GM12878 (cell line): Measurements from ENCODE around the gene SLC43A1. TPM values are rescaled to one million over a fixed set of nuclear protein-coding genes. Genes with fewer than 3 reads are reported as not detected.

ENCODE experiments used
- ATAC-seq: fragments of 200-7000 bp; cut with Tn5 transposase; 3 replicates; pipeline ENCODE4 v1.9.1; 2020; ENCODE audit warnings: mild to moderate bottlenecking, moderate library complexity
- BruUV-seq: library from RNA; stranded (reverse); fragments of 400-500 nt; replicated peaks from 2 replicates; lab custom pipeline; 2021; lab: Mats Ljungman, UMichigan
- CTCF ChIA-PET: fragments of 300-600 bp; sonication (Branson Sonifier 250); formaldehyde crosslinking; extraction: SDS; loops from one replicate; lab custom pipeline; 2021; ENCODE audit warnings: inconsistent platforms; lab: Yijun Ruan, JAX
- POLR2A ChIA-PET: fragments of 350-600 bp; formaldehyde crosslinking; extraction: SDS; loops from one replicate; lab custom pipeline; 2021; ENCODE audit warnings: inconsistent platforms; lab: Charles Lee
- RAD21 ChIA-PET: fragments of 300-600 bp; sonication (Branson Sonifier 250); formaldehyde crosslinking; loops from one replicate; lab custom pipeline; 2023; ENCODE audit warnings: antibody characterized with exemption; ENCODE audit not compliant: unreplicated experiment; lab: Charles Lee
- SMC1A ChIA-PET: fragments of 300-600 bp; sonication (Branson Sonifier 250); formaldehyde crosslinking; loops from one replicate; lab custom pipeline; 2023; ENCODE audit not compliant: unreplicated experiment, uncharacterized antibody; lab: Charles Lee
- DNase-seq: peaks from one replicate; pipeline ENCODE4 v3.0.0-alpha.2; 2011; ENCODE audit warnings: low read depth, low spot score
- FAIRE-seq: peaks from 3 replicates; lab custom pipeline; 2011; peaks lifted over from hg19 to GRCh38; lab: Jason Lieb, UNC
- H2AFZ ChIP-seq: 2 replicates; pipeline ENCODE4 v1.6.0; 2011; ENCODE audit warnings: low read depth, low read length, control low read depth; ENCODE audit not compliant: control insufficient read depth
- H3K27ac ChIP-seq: 2 replicates; pipeline ENCODE4 v1.5.1; 2011; ENCODE audit warnings: control low read depth; ENCODE audit not compliant: control insufficient read depth, insufficient read depth
- H3K27me3 ChIP-seq, 2 experiments: replicated peaks in 1 of 2; 2 replicates each; pipeline versions ENCODE4 v1.6.0 to v1.6.1; 2011; ENCODE audit warnings: low read length in 1 of 2; ENCODE audit not compliant: control insufficient read depth in 2 of 2, insufficient read depth in 2 of 2
- H3K36me3 ChIP-seq, 2 experiments: 2 replicates each; pipeline ENCODE4 v1.5.1; 2011; ENCODE audit warnings: low read length in 1 of 2; ENCODE audit not compliant: control insufficient read depth in 2 of 2, insufficient read depth in 2 of 2
- H3K4me1 ChIP-seq: 2 replicates; pipeline ENCODE4 v1.6.1; 2011; ENCODE audit warnings: mild to moderate bottlenecking, low read length, moderate library complexity, mixed read lengths; ENCODE audit not compliant: control insufficient read depth, insufficient read depth
- H3K4me2 ChIP-seq: 2 replicates; pipeline ENCODE4 v1.6.0; 2011; ENCODE audit warnings: control low read depth; ENCODE audit not compliant: control insufficient read depth, insufficient read depth
- H3K4me3 ChIP-seq: fragments of 200-600 bp; sonication (generic); 2 replicates; pipeline ENCODE4 v1.5.1; 2016
- H3K79me2 ChIP-seq: 2 replicates; pipeline ENCODE4 v1.6.0; 2011; ENCODE audit warnings: low read length; ENCODE audit not compliant: control insufficient read depth, insufficient read depth
- H3K9ac ChIP-seq: 2 replicates; pipeline ENCODE4 v1.8.0; 2011; ENCODE audit warnings: low read length, control low read depth, mixed read lengths; ENCODE audit not compliant: control insufficient read depth, insufficient read depth
- H3K9me3 ChIP-seq: replicated peaks from 3 replicates; pipeline ENCODE4 v1.5.1; 2011; ENCODE audit warnings: mild to moderate bottlenecking, low read length; ENCODE audit not compliant: control insufficient read depth, insufficient read depth
- H4K20me1 ChIP-seq: 2 replicates; pipeline ENCODE4 v1.6.0; 2011; ENCODE audit not compliant: control insufficient read depth, insufficient read depth
- BACH1 ChIP-seq: fragments of 450-650 bp; IDR thresholded peaks from 2 replicates; pipeline ENCODE4 v1.6.1; 2017; ENCODE audit warnings: mild to moderate bottlenecking, borderline replicate concordance
- FOXK2 ChIP-seq: fragments of 450-650 bp; IDR thresholded peaks from 2 replicates; pipeline ENCODE4 v1.6.1; 2017; ENCODE audit warnings: mild to moderate bottlenecking, moderate library complexity
- IRF5 ChIP-seq: fragments of 450-650 bp; IDR thresholded peaks from 2 replicates; pipeline ENCODE4 v1.6.1; 2017; ENCODE audit warnings: borderline replicate concordance
- KDM1A ChIP-seq: fragments of 200-600 bp; sonication (generic); IDR thresholded peaks from 2 replicates; pipeline ENCODE4 v1.6.1; 2016; ENCODE audit warnings: borderline replicate concordance
- LARP7 ChIP-seq: fragments of 450-650 bp; IDR thresholded peaks from 2 replicates; pipeline ENCODE4 v1.6.1; 2017; ENCODE audit warnings: mild to moderate bottlenecking
- MXI1 ChIP-seq: fragments of 150-350 bp; IDR thresholded peaks from 2 replicates; pipeline ENCODE4 v1.6.1; 2011; ENCODE audit warnings: low read depth, mild to moderate bottlenecking, inconsistent platforms, low read length, improper control_type of control experiment
- PKNOX1 ChIP-seq: fragments of 450-650 bp; IDR thresholded peaks from 2 replicates; pipeline ENCODE4 v1.6.1; 2016; ENCODE audit warnings: mild to moderate bottlenecking
- RUNX3 ChIP-seq: IDR thresholded peaks from 2 replicates; pipeline ENCODE4 v1.6.1; 2012; ENCODE audit warnings: low read length, inconsistent platforms
- SKIL ChIP-seq: fragments of 450-650 bp; IDR thresholded peaks from 2 replicates; pipeline ENCODE4 v1.6.1; 2017; ENCODE audit warnings: mild to moderate bottlenecking, low read depth, inconsistent platforms; ENCODE audit not compliant: poor library complexity, severe bottlenecking
- TBL1XR1 ChIP-seq: IDR thresholded peaks from 2 replicates; pipeline ENCODE4 v1.6.1; 2012; ENCODE audit warnings: low read depth, low read length, improper control_type of control experiment
- YBX1 ChIP-seq: fragments of 450-650 bp; IDR thresholded peaks from 2 replicates; pipeline ENCODE4 v1.6.1; 2016; ENCODE audit warnings: antibody characterized with exemption
- YY1 ChIP-seq: IDR thresholded peaks from 2 replicates; pipeline ENCODE4 v1.6.1; 2011; ENCODE audit warnings: low read depth, mild to moderate bottlenecking, low read length
- ZNF24 ChIP-seq: fragments of 450-650 bp; IDR thresholded peaks from 2 replicates; pipeline ENCODE4 v1.6.1; 2017; ENCODE audit warnings: antibody characterized with exemption, mild to moderate bottlenecking
- WGBS: methylation state at CpG from one replicate; pipeline ENCODE4 v1.1.6; 2016; ENCODE audit warnings: low lambda C conversion rate; ENCODE audit not compliant: insufficient replicate concordance, insufficient coverage; ENCODE audit errors: missing lambda C conversion rate; 5-methylcytosine and 5-hydroxymethylcytosine counted together
- in situ Hi-C: fragments of 300-500 bp; cut with MboI; formaldehyde crosslinking; loops from 9 replicates; pipeline ENCODE4 v1.14.3; 2018; ENCODE audit warnings: mixed read lengths
- intact Hi-C: fragments of 100-400 bp; cut with micrococcal nuclease; formaldehyde crosslinking; loops from one replicate; pipeline ENCODE4 v1.14.2; 2022; ENCODE audit not compliant: unreplicated experiment
- polyA plus RNA-seq, 11 experiments: library from polyadenylated mRNA; depleted of rRNA in 4 of 11; unstranded in 6 of 11; stranded (reverse) in 5 of 11; fragments of >200 nt; fragmentation: Nextera tagmentation in 4 of 11; fragmentation: Illumina TruSeq in 1 of 11; extraction: Ambion mirVana in 4 of 11; extraction: Trizol in 1 of 11; gene quantifications; 1 replicate in 1 of 11; 2 replicates in 10 of 11; pipeline versions ENCODE4 v1.2.1 to v1.2.3, GENCODE V29; 2011 to 2016; ENCODE audit warnings: inconsistent platforms in 2 of 11, missing spikeins in 2 of 11, low read depth in 1 of 11
- total RNA-seq, 4 experiments: library from RNA; depleted of rRNA in 3 of 4; stranded (reverse); fragments of >200 nt in 3 of 4; fragmentation: Illumina TruSeq in 1 of 4; extraction: Trizol in 1 of 4; gene quantifications; 2 replicates each; pipeline versions ENCODE4 v1.2.1 to v1.2.3, GENCODE V29; 2013 to 2021

The SLC43A1 gene
- total and polyA plus RNA-seq, 10 of the 15 experiments (the other 5 are each of a cell fraction or from before 2014, with no cell fraction given) = 1.0 to 17.8 (median 12.6) TPM

- in situ Hi-C loops (no loop called here), intact Hi-C loops (no loop called here)
- TF ChIP-seq MXI1 = no peak
- TF ChIP-seq YBX1 = no peak
- TF ChIP-seq IRF5 = no peak
- TF ChIP-seq KDM1A = no peak
- TF ChIP-seq YY1 = no peak
- TF ChIP-seq TBL1XR1 = no peak
- no peak for TF ChIP-seq PKNOX1
- TF ChIP-seq LARP7 = no peak
- no peak for TF ChIP-seq SKIL
- no peak for TF ChIP-seq BACH1
- no peak for TF ChIP-seq FOXK2
- TF ChIP-seq RUNX3 = no peak
- TF ChIP-seq ZNF24 = no peak
- DNase-seq (no peak), ATAC-seq (no peak), FAIRE-seq (no peak)
- no peaks in the 10 kb centered on the region for H3K4me1 ChIP-seq
- no peak overlapping the region for H3K9ac ChIP-seq
- H3K4me2 ChIP-seq = no peak overlapping the region
- H2AFZ ChIP-seq = no peak overlapping the region
- BruUV-seq = no TSS peak
- H4K20me1 ChIP-seq = no peaks in the 10 kb centered on the region
- SMC1A ChIA-PET = no interaction called here
- RAD21 ChIA-PET = no interaction called here
- 87% methylated on average over 5 of the region's 5 CpGs for WGBS
- no peak overlapping the region for H3K4me3 ChIP-seq
- no peaks in the 10 kb centered on the region for H3K9me3 ChIP-seq
- no peaks in the 10 kb centered on the region for H3K27me3 ChIP-seq
- H3K27ac ChIP-seq = no peak overlapping the region
- CTCF ChIA-PET = interaction anchor here (1.0 kb wide), 1 partner anchor 9 kb away, joined by 3 read pairs; no protein-coding TSS in a partner anchor
- POLR2A ChIA-PET = no interaction called here
- no peaks in the 10 kb centered on the region; a peak in 2 of 4 replicates for H3K36me3 ChIP-seq
- no peaks in the 10 kb centered on the region for H3K79me2 ChIP-seq
These were observed 25.7 kb upstream of the SLC43A1 start for GRCh38 chr11:57541169-57541568.
